Neural cell (in vitro differentiated cells): Measurements from ENCODE around the gene SLC4A8.

Experiments used
- CTCF ChIP-seq: fragments of 450-650 bp; IDR thresholded peaks from 2 replicates; pipeline ENCODE4 v1.5.1; 2014; ENCODE audit warnings: antibody characterized with exemption, mild to moderate bottlenecking, moderate library complexity; ENCODE audit not compliant: poor library complexity, severe bottlenecking
- EP300 ChIP-seq: fragments of 450-650 bp; conservative IDR thresholded peaks from 2 replicates; pipeline ENCODE4 v1.6.1; 2014; ENCODE audit warnings: antibody characterized with exemption, mild to moderate bottlenecking, moderate library complexity; ENCODE audit not compliant: poor library complexity, severe bottlenecking
- EZH2 ChIP-seq: fragments of 200-600, 300-800 bp; shearing (Covaris generic), sonication (generic); IDR thresholded peaks from 2 replicates; pipeline ENCODE4 v1.6.1; 2014; ENCODE audit warnings: antibody characterized with exemption, low read length, borderline replicate concordance, mild to moderate bottlenecking; ENCODE audit not compliant: insufficient read depth, poor library complexity, severe bottlenecking
- MXI1 ChIP-seq: fragments of 450-650 bp; conservative IDR thresholded peaks from 2 replicates; pipeline ENCODE4 v1.6.1; 2014; ENCODE audit warnings: antibody characterized with exemption, mild to moderate bottlenecking; ENCODE audit not compliant: poor library complexity, severe bottlenecking
- POLR2AphosphoS5 ChIP-seq: IDR thresholded peaks from 2 replicates; pipeline ENCODE4 v1.6.1; 2012
- RAD21 ChIP-seq: fragments of 450-650 bp; conservative IDR thresholded peaks from 2 replicates; pipeline ENCODE4 v1.6.1; 2014; ENCODE audit warnings: antibody characterized with exemption, mild to moderate bottlenecking, moderate library complexity
- SMC3 ChIP-seq: fragments of 450-650 bp; conservative IDR thresholded peaks from 2 replicates; pipeline ENCODE4 v1.6.1; 2014; ENCODE audit warnings: antibody characterized with exemption, mild to moderate bottlenecking, moderate library complexity; ENCODE audit not compliant: poor library complexity
- TAF1 ChIP-seq: IDR thresholded peaks from 2 replicates; pipeline ENCODE4 v1.6.1; 2012; ENCODE audit warnings: low read depth
- TF ChIP-seq, protein P1 (sequence below): IDR thresholded peaks from 2 replicates; pipeline ENCODE4 v1.6.1; 2012; ENCODE audit warnings: borderline replicate concordance

DNA sequence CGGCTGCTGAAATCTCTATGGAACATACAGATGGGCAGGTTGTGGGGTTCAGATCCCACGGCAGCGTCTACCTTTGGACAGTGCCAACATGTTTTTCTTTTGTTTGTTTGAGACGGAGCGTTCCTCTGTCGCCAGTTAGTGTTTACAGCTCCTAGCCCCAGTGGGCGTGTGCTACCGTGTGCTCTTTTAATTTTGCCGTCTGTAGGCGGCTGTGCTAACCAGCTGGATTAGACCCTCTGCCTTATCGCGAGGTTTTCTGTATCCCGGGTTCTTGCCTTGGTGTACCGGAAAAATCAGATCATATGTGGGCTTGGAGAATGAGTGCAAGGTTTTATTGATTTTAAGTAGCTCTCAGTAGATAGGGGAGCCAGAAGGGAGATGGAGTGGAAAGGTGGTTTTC lies 23.6 kb upstream of the SLC4A8 start:
- no peak for TF ChIP-seq CTCF
- no peak for TF ChIP-seq RAD21
- TF ChIP-seq EP300, result no peak
- no peak for TF ChIP-seq SMC3
- TF ChIP-seq POLR2AphosphoS5, result no peak
- TF ChIP-seq EZH2, result no peak
- no peak for TF ChIP-seq TAF1
- TF ChIP-seq, protein P1, sequence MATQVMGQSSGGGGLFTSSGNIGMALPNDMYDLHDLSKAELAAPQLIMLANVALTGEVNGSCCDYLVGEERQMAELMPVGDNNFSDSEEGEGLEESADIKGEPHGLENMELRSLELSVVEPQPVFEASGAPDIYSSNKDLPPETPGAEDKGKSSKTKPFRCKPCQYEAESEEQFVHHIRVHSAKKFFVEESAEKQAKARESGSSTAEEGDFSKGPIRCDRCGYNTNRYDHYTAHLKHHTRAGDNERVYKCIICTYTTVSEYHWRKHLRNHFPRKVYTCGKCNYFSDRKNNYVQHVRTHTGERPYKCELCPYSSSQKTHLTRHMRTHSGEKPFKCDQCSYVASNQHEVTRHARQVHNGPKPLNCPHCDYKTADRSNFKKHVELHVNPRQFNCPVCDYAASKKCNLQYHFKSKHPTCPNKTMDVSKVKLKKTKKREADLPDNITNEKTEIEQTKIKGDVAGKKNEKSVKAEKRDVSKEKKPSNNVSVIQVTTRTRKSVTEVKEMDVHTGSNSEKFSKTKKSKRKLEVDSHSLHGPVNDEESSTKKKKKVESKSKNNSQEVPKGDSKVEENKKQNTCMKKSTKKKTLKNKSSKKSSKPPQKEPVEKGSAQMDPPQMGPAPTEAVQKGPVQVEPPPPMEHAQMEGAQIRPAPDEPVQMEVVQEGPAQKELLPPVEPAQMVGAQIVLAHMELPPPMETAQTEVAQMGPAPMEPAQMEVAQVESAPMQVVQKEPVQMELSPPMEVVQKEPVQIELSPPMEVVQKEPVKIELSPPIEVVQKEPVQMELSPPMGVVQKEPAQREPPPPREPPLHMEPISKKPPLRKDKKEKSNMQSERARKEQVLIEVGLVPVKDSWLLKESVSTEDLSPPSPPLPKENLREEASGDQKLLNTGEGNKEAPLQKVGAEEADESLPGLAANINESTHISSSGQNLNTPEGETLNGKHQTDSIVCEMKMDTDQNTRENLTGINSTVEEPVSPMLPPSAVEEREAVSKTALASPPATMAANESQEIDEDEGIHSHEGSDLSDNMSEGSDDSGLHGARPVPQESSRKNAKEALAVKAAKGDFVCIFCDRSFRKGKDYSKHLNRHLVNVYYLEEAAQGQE, result no peak
- TF ChIP-seq MXI1, result no peak
